Nephron progenitor cell (in vitro differentiated cells): Measurements from ENCODE around the gene AADACL3.
"Not testable (repeated sequence)": the region's sequence is repeated elsewhere in the genome, so short reads cannot be mapped to it uniquely, and the experiment has no call there.

Experiments
- DNase-seq: peaks from one replicate; pipeline ENCODE4 v3.0.0; 2021
- H3K27ac Mint-ChIP-seq: 2 replicates; pipeline ENCODE4 v1.8.0; 2021; ENCODE audit warnings: mild to moderate bottlenecking, moderate library complexity, mixed read lengths
- H3K27me3 Mint-ChIP-seq: 2 replicates; pipeline ENCODE4 v1.8.0; 2021; ENCODE audit warnings: mild to moderate bottlenecking, low read depth, mixed read lengths; ENCODE audit not compliant: poor library complexity
- H3K36me3 Mint-ChIP-seq: 2 replicates; pipeline ENCODE4 v1.8.0; 2021; ENCODE audit warnings: low read depth, mixed read lengths
- H3K4me1 Mint-ChIP-seq: 2 replicates; pipeline ENCODE4 v1.8.0; 2021; ENCODE audit warnings: mixed read lengths
- H3K4me3 Mint-ChIP-seq: 2 replicates; pipeline ENCODE4 v1.8.0; 2021; ENCODE audit warnings: mild to moderate bottlenecking, moderate library complexity, mixed read lengths
- H3K9me3 Mint-ChIP-seq: 2 replicates; pipeline ENCODE4 v1.8.0; 2021; ENCODE audit warnings: mild to moderate bottlenecking, moderate library complexity, mixed read lengths
- CTCF ChIP-seq: fragments of 200-600 bp; sonication (generic); IDR thresholded peaks from 2 replicates; pipeline ENCODE4 v1.5.0; 2021; ENCODE audit warnings: antibody characterized with exemption

AADACL3 gene

GRCh38 chr1:12712076-12712475 lies 3.8 kb upstream of the AADACL3 start:
- H3K27ac Mint-ChIP-seq: no peak overlapping the region
- no peak for TF ChIP-seq CTCF
- no peaks in the 10 kb centered on the region for H3K36me3 Mint-ChIP-seq
- no peak for DNase-seq
- peaks cover 12% of the 10 kb centered on the region for H3K27me3 Mint-ChIP-seq
- no peaks in the 10 kb centered on the region for H3K9me3 Mint-ChIP-seq
- peaks cover 6% of the 10 kb centered on the region for H3K4me1 Mint-ChIP-seq
- no peak overlapping the region for H3K4me3 Mint-ChIP-seq

GRCh38 chr1:12712929-12713328 lies 3.0 kb upstream of the AADACL3 start:
- no peak overlapping the region for H3K4me3 Mint-ChIP-seq
- no peaks in the 10 kb centered on the region for H3K36me3 Mint-ChIP-seq
- H3K27ac Mint-ChIP-seq: no peak overlapping the region
- no peaks in the 10 kb centered on the region for H3K9me3 Mint-ChIP-seq
- DNase-seq: no peak
- H3K27me3 Mint-ChIP-seq: peaks cover 13% of the 10 kb centered on the region
- no peak for TF ChIP-seq CTCF
- peaks cover 13% of the 10 kb centered on the region for H3K4me1 Mint-ChIP-seq

- peak overlapping the region; percentile 13 for H3K27ac Mint-ChIP-seq
- peaks cover 13% of the 10 kb centered on the region for H3K27me3 Mint-ChIP-seq
- H3K36me3 Mint-ChIP-seq, H3K4me3 Mint-ChIP-seq, H3K9me3 Mint-ChIP-seq, DNase-seq: not testable (repeated sequence)
- H3K4me1 Mint-ChIP-seq: peaks cover 13% of the 10 kb centered on the region
These were observed 2.3 kb upstream of the AADACL3 start for GRCh38 chr1:12713651-12714050.

- Mint-ChIP-seq H3K4me3 (no peak overlapping the region), H3K27me3 (peaks cover 13% of the 10 kb centered on the region), H3K9me3 (no peaks in the 10 kb centered on the region), H3K4me1 (peaks cover 13% of the 10 kb centered on the region), H3K27ac (no peak overlapping the region), H3K36me3 (no peaks in the 10 kb centered on the region)
- no peak for TF ChIP-seq CTCF
- no peak for DNase-seq
These were observed 1.0 kb upstream of the AADACL3 start for GRCh38 chr1:12714710-12715475.

- DNase-seq: no peak
- Mint-ChIP-seq H3K4me3 (no peak overlapping the region), H3K4me1 (peaks cover 13% of the 10 kb centered on the region), H3K36me3 (no peaks in the 10 kb centered on the region), H3K27me3 (peaks cover 5% of the 10 kb centered on the region), H3K27ac (no peak overlapping the region), H3K9me3 (no peaks in the 10 kb centered on the region)
- TF ChIP-seq CTCF: no peak
These were observed 1.5 kb downstream of the AADACL3 start for GRCh38 chr1:12717301-12717838.

- Mint-ChIP-seq H3K27me3 (peaks cover 19% of the 10 kb centered on the region), H3K36me3 (no peaks in the 10 kb centered on the region), H3K4me1 (peaks cover 2% of the 10 kb centered on the region), H3K4me3 (no peak overlapping the region), H3K9me3 (peaks cover 3% of the 10 kb centered on the region), H3K27ac (no peak overlapping the region)
- TF ChIP-seq CTCF: no peak
- no peak for DNase-seq
These were observed 6.7 kb downstream of the AADACL3 start for GRCh38 chr1:12722626-12723025.
